Panc1 (cell line): ENCODE measurements around the gene SND1.

ENCODE experiments used
- CTCF ChIP-seq: fragments of 450-650 bp; IDR thresholded peaks from 2 replicates; pipeline ENCODE4 v1.5.1; 2017; ENCODE audit warnings: mild to moderate bottlenecking
- POLR2AphosphoS5 ChIP-seq: IDR thresholded peaks from 2 replicates; pipeline ENCODE4 v1.6.1; 2012; ENCODE audit warnings: mild to moderate bottlenecking, low read depth, low read length, moderate library complexity
- TF ChIP-seq, protein P1 (sequence below), 2 experiments: IDR thresholded peaks; 2 replicates each; pipeline ENCODE4 v1.6.1; 2011 to 2012; ENCODE audit warnings: low read depth in 2 of 2, control low read depth in 1 of 2, low read length in 1 of 2, mild to moderate bottlenecking in 1 of 2, moderate library complexity in 1 of 2; ENCODE audit not compliant: insufficient read depth in 1 of 2

GRCh38 chr7:127893547-127893946, 241.6 kb downstream of the SND1 start:
- TF ChIP-seq CTCF = no peak
- TF ChIP-seq, protein P1, sequence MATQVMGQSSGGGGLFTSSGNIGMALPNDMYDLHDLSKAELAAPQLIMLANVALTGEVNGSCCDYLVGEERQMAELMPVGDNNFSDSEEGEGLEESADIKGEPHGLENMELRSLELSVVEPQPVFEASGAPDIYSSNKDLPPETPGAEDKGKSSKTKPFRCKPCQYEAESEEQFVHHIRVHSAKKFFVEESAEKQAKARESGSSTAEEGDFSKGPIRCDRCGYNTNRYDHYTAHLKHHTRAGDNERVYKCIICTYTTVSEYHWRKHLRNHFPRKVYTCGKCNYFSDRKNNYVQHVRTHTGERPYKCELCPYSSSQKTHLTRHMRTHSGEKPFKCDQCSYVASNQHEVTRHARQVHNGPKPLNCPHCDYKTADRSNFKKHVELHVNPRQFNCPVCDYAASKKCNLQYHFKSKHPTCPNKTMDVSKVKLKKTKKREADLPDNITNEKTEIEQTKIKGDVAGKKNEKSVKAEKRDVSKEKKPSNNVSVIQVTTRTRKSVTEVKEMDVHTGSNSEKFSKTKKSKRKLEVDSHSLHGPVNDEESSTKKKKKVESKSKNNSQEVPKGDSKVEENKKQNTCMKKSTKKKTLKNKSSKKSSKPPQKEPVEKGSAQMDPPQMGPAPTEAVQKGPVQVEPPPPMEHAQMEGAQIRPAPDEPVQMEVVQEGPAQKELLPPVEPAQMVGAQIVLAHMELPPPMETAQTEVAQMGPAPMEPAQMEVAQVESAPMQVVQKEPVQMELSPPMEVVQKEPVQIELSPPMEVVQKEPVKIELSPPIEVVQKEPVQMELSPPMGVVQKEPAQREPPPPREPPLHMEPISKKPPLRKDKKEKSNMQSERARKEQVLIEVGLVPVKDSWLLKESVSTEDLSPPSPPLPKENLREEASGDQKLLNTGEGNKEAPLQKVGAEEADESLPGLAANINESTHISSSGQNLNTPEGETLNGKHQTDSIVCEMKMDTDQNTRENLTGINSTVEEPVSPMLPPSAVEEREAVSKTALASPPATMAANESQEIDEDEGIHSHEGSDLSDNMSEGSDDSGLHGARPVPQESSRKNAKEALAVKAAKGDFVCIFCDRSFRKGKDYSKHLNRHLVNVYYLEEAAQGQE (IDR thresholded peaks at IDR 0.05; ENCODE audit: insufficient read depth in 1 of 2, low read depth in 2 of 2, low read length in 1 of 2) = no peak
- no peak for TF ChIP-seq POLR2AphosphoS5
